Hepatocyte (in vitro differentiated cells): ENCODE data around the gene TLCD3B. TPM values are rescaled to one million over a fixed set of nuclear protein-coding genes. Genes with fewer than 3 reads are reported as not detected.
"Not testable (repeated sequence)": the region's sequence is repeated elsewhere in the genome, so short reads cannot be mapped to it uniquely, and the experiment has no call there.

Source experiments
- DNase-seq: peaks from one replicate; pipeline ENCODE4 v3.0.0-alpha.2; 2016; ENCODE audit warnings: low spot score
- H2AFZ ChIP-seq: fragments of 200-600 bp; sonication (generic); 2 replicates; pipeline ENCODE4 v1.6.0; 2016; ENCODE audit warnings: antibody characterized with exemption, mild to moderate bottlenecking
- H3K27ac ChIP-seq: fragments of 200-600 bp; sonication (generic); 2 replicates; pipeline ENCODE4 v1.5.1; 2016; ENCODE audit warnings: mild to moderate bottlenecking
- H3K27me3 ChIP-seq: fragments of 200-600 bp; sonication (generic); 2 replicates; pipeline ENCODE4 v1.6.1; 2016
- H3K36me3 ChIP-seq: fragments of 200-600 bp; sonication (generic); replicated peaks from 2 replicates; pipeline ENCODE4 v1.5.1; 2016; ENCODE audit warnings: low read depth; ENCODE audit not compliant: insufficient read depth
- H3K4me1 ChIP-seq: fragments of 200-600 bp; sonication (generic); 2 replicates; pipeline ENCODE4 v1.5.1; 2016; ENCODE audit warnings: mild to moderate bottlenecking, moderate library complexity; ENCODE audit not compliant: insufficient read depth
- H3K4me2 ChIP-seq: fragments of 200-600 bp; sonication (generic); 2 replicates; pipeline ENCODE4 v1.6.0; 2016
- H3K4me3 ChIP-seq: fragments of 200-600 bp; sonication (generic); 2 replicates; pipeline ENCODE4 v1.5.1; 2016; ENCODE audit warnings: mild to moderate bottlenecking
- H3K79me2 ChIP-seq: fragments of 200-600 bp; sonication (generic); 2 replicates; pipeline ENCODE4 v1.6.0; 2017; ENCODE audit warnings: mild to moderate bottlenecking
- H3K9me2 ChIP-seq: fragments of 200-600 bp; sonication (generic); replicated peaks from 2 replicates; pipeline ENCODE4 v1.6.0; 2017; ENCODE audit warnings: mild to moderate bottlenecking; ENCODE audit not compliant: insufficient read depth
- H3K9me3 ChIP-seq: fragments of 200-600 bp; sonication (generic); 2 replicates; pipeline ENCODE4 v1.5.1; 2016; ENCODE audit warnings: low read depth, mild to moderate bottlenecking
- H4K20me1 ChIP-seq: fragments of 200-600 bp; sonication (generic); 2 replicates; pipeline ENCODE4 v1.6.0; 2016; ENCODE audit warnings: mild to moderate bottlenecking; ENCODE audit not compliant: insufficient read depth, poor library complexity, severe bottlenecking
- EZH2 ChIP-seq: fragments of 200-600 bp; sonication (generic); IDR thresholded peaks from 2 replicates; pipeline ENCODE4 v1.6.1; 2016; ENCODE audit warnings: antibody characterized with exemption, mild to moderate bottlenecking, borderline replicate concordance
- EZH2phosphoT487 ChIP-seq: fragments of 200-600 bp; sonication (generic); IDR thresholded peaks from one replicate; pipeline ENCODE4 v1.6.1; 2018; ENCODE audit warnings: antibody characterized with exemption, mild to moderate bottlenecking, low read depth, moderate library complexity; ENCODE audit not compliant: unreplicated experiment, severe bottlenecking
- WGBS: methylation state at CpG from one replicate; pipeline ENCODE4 v1.1.6; 2016; ENCODE audit warnings: low lambda C conversion rate; ENCODE audit errors: missing lambda C conversion rate; 5-methylcytosine and 5-hydroxymethylcytosine counted together
- polyA plus RNA-seq: library from polyadenylated mRNA; unstranded; fragments of >200 nt; fragmentation: Nextera tagmentation; extraction: Ambion mirVana; gene quantifications from 2 replicates; pipeline ENCODE4 v1.2.1, GENCODE V29; 2016
- total RNA-seq: library from RNA; depleted of rRNA; stranded (reverse); fragments of >200 nt; gene quantifications from 2 replicates; pipeline ENCODE4 v1.2.3, GENCODE V29; 2014
- TF ChIP-seq, protein P1 (sequence below): fragments of 200-600 bp; sonication (generic); IDR thresholded peaks from 2 replicates; pipeline ENCODE4 v1.5.1; 2016; ENCODE audit warnings: antibody characterized with exemption, mild to moderate bottlenecking; ENCODE audit not compliant: poor library complexity

TLCD3B gene
- total and polyA plus RNA-seq, 2 experiments from 2014 or later = not detected

DNA sequence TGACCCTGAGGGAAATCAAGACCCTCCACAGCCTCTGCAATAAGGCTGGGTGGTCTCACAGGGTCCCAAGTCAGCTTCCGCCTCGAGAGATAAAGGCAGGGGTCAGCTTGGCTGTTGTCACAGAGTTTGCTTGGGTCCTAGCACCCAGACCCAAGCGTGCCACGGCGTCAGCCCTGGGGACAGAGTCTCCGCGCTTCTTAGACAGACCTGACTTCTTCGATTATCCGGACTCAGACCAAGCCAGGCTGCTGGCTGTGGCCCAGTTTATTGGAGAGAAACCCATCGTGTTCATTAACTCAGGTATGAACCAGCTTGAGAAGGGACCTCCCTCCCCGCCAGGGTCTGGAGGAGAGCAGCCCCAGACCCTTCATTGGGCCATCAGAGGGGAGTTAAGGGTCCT lies 7.5 kb downstream of the TLCD3B start:
- Histone ChIP-seq H3K79me2 (no peaks in the 10 kb centered on the region), H3K27me3 (peaks cover 21% of the 10 kb centered on the region), H3K4me2 (no peak overlapping the region), H3K4me3 (no peak overlapping the region), H3K36me3 (no peaks in the 10 kb centered on the region), H3K4me1 (no peaks in the 10 kb centered on the region), H3K9me2 (no peaks in the 10 kb centered on the region), H4K20me1 (no peaks in the 10 kb centered on the region), H3K27ac (no peak overlapping the region), H3K9me3 (no peaks in the 10 kb centered on the region), H2AFZ (no peak overlapping the region)
- TF ChIP-seq, protein P1, sequence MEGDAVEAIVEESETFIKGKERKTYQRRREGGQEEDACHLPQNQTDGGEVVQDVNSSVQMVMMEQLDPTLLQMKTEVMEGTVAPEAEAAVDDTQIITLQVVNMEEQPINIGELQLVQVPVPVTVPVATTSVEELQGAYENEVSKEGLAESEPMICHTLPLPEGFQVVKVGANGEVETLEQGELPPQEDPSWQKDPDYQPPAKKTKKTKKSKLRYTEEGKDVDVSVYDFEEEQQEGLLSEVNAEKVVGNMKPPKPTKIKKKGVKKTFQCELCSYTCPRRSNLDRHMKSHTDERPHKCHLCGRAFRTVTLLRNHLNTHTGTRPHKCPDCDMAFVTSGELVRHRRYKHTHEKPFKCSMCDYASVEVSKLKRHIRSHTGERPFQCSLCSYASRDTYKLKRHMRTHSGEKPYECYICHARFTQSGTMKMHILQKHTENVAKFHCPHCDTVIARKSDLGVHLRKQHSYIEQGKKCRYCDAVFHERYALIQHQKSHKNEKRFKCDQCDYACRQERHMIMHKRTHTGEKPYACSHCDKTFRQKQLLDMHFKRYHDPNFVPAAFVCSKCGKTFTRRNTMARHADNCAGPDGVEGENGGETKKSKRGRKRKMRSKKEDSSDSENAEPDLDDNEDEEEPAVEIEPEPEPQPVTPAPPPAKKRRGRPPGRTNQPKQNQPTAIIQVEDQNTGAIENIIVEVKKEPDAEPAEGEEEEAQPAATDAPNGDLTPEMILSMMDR = no peak
- TF ChIP-seq EZH2 (no peak), EZH2phosphoT487 (no peak)
- DNase-seq = no peak
- WGBS = 90% methylated on average over 8 of the region's 11 CpGs

- Histone ChIP-seq H3K36me3 (no peaks in the 10 kb centered on the region), H3K27me3 (peaks cover 14% of the 10 kb centered on the region), H3K9me2 (no peaks in the 10 kb centered on the region), H3K4me1 (no peaks in the 10 kb centered on the region), H3K9me3 (no peaks in the 10 kb centered on the region), H3K27ac (no peak within 1 kb of the TSS), H2AFZ (no peak within 1 kb of the TSS), H3K4me3 (no peak within 1 kb of the TSS), H4K20me1 (no peaks in the 10 kb centered on the region), H3K4me2 (no peak within 1 kb of the TSS), H3K79me2 (no peaks in the 10 kb centered on the region)
- no peak for DNase-seq
- WGBS = 90% methylated on average over 6 of the region's 6 CpGs
- TF ChIP-seq EZH2phosphoT487 (no peak), EZH2 (no peak)
- TF ChIP-seq, protein P1 = no peak
Observed at GRCh38 chr16:30022887-30023286, 8.2 kb downstream of the TLCD3B start, which contains the start of gene C16orf92. Gene C16orf92, plus strand, starts transcription at chr16:30023198. Its CDS starts 143 bp downstream, at chr16:30023341.

DNA sequence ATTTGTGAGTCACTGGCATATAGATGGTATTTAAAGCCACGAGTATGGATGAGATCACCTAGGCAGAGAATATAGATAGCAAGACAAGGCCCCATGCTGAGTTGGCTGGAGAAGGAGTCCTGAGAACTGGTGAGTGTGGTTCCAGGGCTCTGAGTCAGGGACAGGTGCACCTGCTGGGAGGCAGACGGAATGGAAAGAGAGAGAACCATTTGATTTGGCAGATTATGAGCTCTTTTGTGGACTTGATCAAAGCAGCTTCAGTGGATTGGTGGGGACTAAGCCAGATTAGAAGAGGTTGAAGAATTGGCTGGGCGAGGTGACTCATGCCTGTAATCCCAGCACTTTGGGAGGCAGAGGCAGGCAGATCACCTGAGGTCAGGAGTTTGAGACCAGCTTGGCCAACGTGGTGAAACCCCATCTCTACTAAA lies 12.3 kb downstream of the TLCD3B start:
- Histone ChIP-seq H3K27me3 (no peaks in the 10 kb centered on the region), H4K20me1 (no peaks in the 10 kb centered on the region), H3K79me2 (no peaks in the 10 kb centered on the region), H3K36me3 (no peaks in the 10 kb centered on the region), H3K27ac (no peak overlapping the region), H3K4me3 (no peak overlapping the region), H3K4me2 (no peak overlapping the region), H3K9me3 (no peaks in the 10 kb centered on the region), H3K4me1 (no peaks in the 10 kb centered on the region), H2AFZ (no peak overlapping the region), H3K9me2 (no peaks in the 10 kb centered on the region)
- 73% methylated on average over 4 of the region's 4 CpGs for WGBS
- DNase-seq = no peak
- TF ChIP-seq, protein P1 = no peak
- TF ChIP-seq EZH2 (no peak), EZH2phosphoT487 (no peak)

GRCh38 chr16:30017937-30018336 lies 13.1 kb downstream of the TLCD3B start:
- not testable (repeated sequence) for H2AFZ ChIP-seq, H3K4me3 ChIP-seq, H3K4me1 ChIP-seq, DNase-seq, H3K36me3 ChIP-seq, H3K27me3 ChIP-seq, H3K27ac ChIP-seq, H4K20me1 ChIP-seq, H3K9me3 ChIP-seq, H3K4me2 ChIP-seq, H3K9me2 ChIP-seq, H3K79me2 ChIP-seq
- 93% methylated on average over 4 of the region's 4 CpGs for WGBS
